ENCODE results near the gene LRFN2. TPM values are rescaled to one million over a fixed set of nuclear protein-coding genes. Genes with fewer than 3 reads are reported as not detected.

Gene LRFN2
- total RNA-seq: under 1 TPM in 2 of 4 donors, not detected in 2; 0.14 to 0.34 TPM

GRCh38 chr6:40587240-40588069 lies at the start of gene LRFN2:
Gene LRFN2 (minus strand): TSS chr6:40587364.
- Histone ChIP-seq H3K9me3 (no peaks in the 10 kb centered on the region), H3K27me3 (no peaks in the 10 kb centered on the region), H3K27ac (peak within 1 kb of the TSS in 1 of 2 donors; percentile 62), H3K4me3 (peak within 1 kb of the TSS; percentile 30 to 50), H3K36me3 (no peaks in the 10 kb centered on the region), H3K4me1 (no peaks in the 10 kb centered on the region)
- TF ChIP-seq CTCF (IDR thresholded peaks at IDR 0.05) (peak; percentile 48 to 74 (median 68)), POLR2A (IDR thresholded peaks at IDR 0.05) (no peak)
- intact Hi-C loops (cut with DNase I; ENCODE audit: low total_unique reads): no loop called here
- DNase-seq: peak; percentile 43 to 66

- H3K4me3 ChIP-seq: no peak overlapping the region
- no peak overlapping the region for H3K27ac ChIP-seq
- DNase-seq: no peak
- H3K27me3 ChIP-seq: no peaks in the 10 kb centered on the region
- no peaks in the 10 kb centered on the region for H3K9me3 ChIP-seq
- intact Hi-C loops (cut with DNase I; ENCODE audit: low total_unique reads): no loop called here
- no peaks in the 10 kb centered on the region for H3K4me1 ChIP-seq
- H3K36me3 ChIP-seq: no peaks in the 10 kb centered on the region
- TF ChIP-seq CTCF (IDR thresholded peaks at IDR 0.05): no peak
Measured at GRCh38 chr6:40634429-40634828, 47.3 kb upstream of the LRFN2 start.

GRCh38 chr6:40631744-40632143 lies 44.6 kb upstream of the LRFN2 start:
- intact Hi-C loops (cut with DNase I; ENCODE audit: low total_unique reads): no loop called here
- no peaks in the 10 kb centered on the region for H3K36me3 ChIP-seq
- H3K4me3 ChIP-seq: no peak overlapping the region
- TF ChIP-seq POLR2A (IDR thresholded peaks at IDR 0.05) (no peak), CTCF (IDR thresholded peaks at IDR 0.05) (no peak)
- DNase-seq: no peak
- no peaks in the 10 kb centered on the region for H3K9me3 ChIP-seq
- no peaks in the 10 kb centered on the region for H3K27me3 ChIP-seq
- no peak overlapping the region for H3K27ac ChIP-seq
- H3K4me1 ChIP-seq: no peaks in the 10 kb centered on the region

- TF ChIP-seq CTCF (IDR thresholded peaks at IDR 0.05): no peak
- TF ChIP-seq POLR2A (IDR thresholded peaks at IDR 0.05): no peak
- Histone ChIP-seq H3K4me1 (no peaks in the 10 kb centered on the region), H3K4me3 (no peak overlapping the region), H3K27me3 (no peaks in the 10 kb centered on the region), H3K9me3 (no peaks in the 10 kb centered on the region), H3K27ac (no peak overlapping the region), H3K36me3 (no peaks in the 10 kb centered on the region)
- intact Hi-C loops (cut with DNase I; ENCODE audit: low total_unique reads): no loop called here
- no peak for DNase-seq
Measured at GRCh38 chr6:40630488-40630887, 43.3 kb upstream of the LRFN2 start.

- Histone ChIP-seq H3K9me3 (no peaks in the 10 kb centered on the region), H3K27me3 (no peaks in the 10 kb centered on the region), H3K4me1 (no peaks in the 10 kb centered on the region), H3K4me3 (no peak overlapping the region), H3K36me3 (no peaks in the 10 kb centered on the region), H3K27ac (no peak overlapping the region)
- intact Hi-C loops (cut with DNase I; ENCODE audit: low total_unique reads): no loop called here
- TF ChIP-seq CTCF (IDR thresholded peaks at IDR 0.05) (no peak), POLR2A (IDR thresholded peaks at IDR 0.05) (no peak)
- no peak for DNase-seq
Measured at GRCh38 chr6:40630051-40630450, 42.9 kb upstream of the LRFN2 start.
